OCI-LY7 (cell line): Measurements from ENCODE around the gene TRNAU1AP.

ENCODE experiments used
- CTCF ChIP-seq: fragments of 200-600 bp; sonication (generic); conservative IDR thresholded peaks from 2 replicates; pipeline ENCODE4 v1.5.1; 2014; ENCODE audit warnings: mild to moderate bottlenecking, antibody characterized with exemption, low read length, moderate library complexity, mixed read lengths
- EZH2phosphoT487 ChIP-seq: fragments of 200-600 bp; sonication (generic); IDR thresholded peaks from 2 replicates; pipeline ENCODE4 v1.6.1; 2018; ENCODE audit warnings: low read depth, borderline replicate concordance, mild to moderate bottlenecking, mixed run types, antibody characterized with exemption, low read length, moderate library complexity, mixed read lengths

- TF ChIP-seq CTCF (no peak), EZH2phosphoT487 (no peak)
Measured at GRCh38 chr1:28519946-28520725, 32.7 kb upstream of the TRNAU1AP start.
